ENCODE data around the gene ACBD6. TPM values are rescaled to one million over a fixed set of nuclear protein-coding genes. Genes with fewer than 3 reads are reported as not detected.

ACBD6 gene
- total and polyA plus RNA-seq, 2 donors (not counting 1 experiment from before 2014, with no cell fraction given): 52.9 to 80.9 TPM

DNA sequence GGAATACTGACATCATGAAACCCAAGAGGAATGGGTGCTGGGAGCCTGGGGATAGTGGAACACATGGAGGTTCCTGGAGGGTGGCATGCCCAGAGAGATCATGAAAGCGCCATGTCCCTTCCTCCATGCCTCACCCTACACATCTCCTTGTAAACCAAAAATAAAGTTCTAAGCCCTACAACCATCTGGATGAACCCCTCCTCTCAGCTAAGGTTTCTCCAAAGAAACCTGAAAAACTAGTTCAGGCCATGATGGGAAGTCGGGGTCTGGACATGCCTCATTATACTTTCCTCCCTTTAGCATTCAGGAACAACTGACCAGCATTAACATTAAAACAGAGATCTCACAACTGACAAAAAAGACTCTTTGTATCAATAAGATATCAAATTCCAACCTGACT, 68.5 kb downstream of the ACBD6 start:
- no peaks in the 10 kb centered on the region for H3K4me1 ChIP-seq (ENCODE audit: control insufficient read depth in 2 of 2, insufficient read depth in 2 of 2, low read length in 2 of 2)
- POLR2A ChIA-PET: no interaction called here
- no peaks in the 10 kb centered on the region for H3K9me3 Mint-ChIP-seq (ENCODE audit: insufficient read depth)
- H3K27ac Mint-ChIP-seq: no peak overlapping the region
- no peak overlapping the region for H3K9ac ChIP-seq (ENCODE audit: low read length)
- 79% methylated on average over 2 of the region's 2 CpGs for WGBS (ENCODE audit: insufficient coverage)
- H3K27me3 ChIP-seq (replicated peaks in 1 of 4; ENCODE audit: control extremely low read depth in 1 of 4, control insufficient read depth in 3 of 4, insufficient read depth in 4 of 4, low read length in 3 of 4): no peaks in the 10 kb centered on the region
- H3K36me3 ChIP-seq (replicated peaks in 1 of 2; ENCODE audit: control extremely low read depth in 1 of 2, control insufficient read depth in 1 of 2, extremely low read depth in 1 of 2, insufficient read depth in 2 of 2, low read length in 1 of 2): peaks cover 2 to 11% of the 10 kb centered on the region in 2 experiments
- no peak overlapping the region for H3K27ac ChIP-seq (ENCODE audit: low read length in 2 of 2)
- DNase-seq (no peak), ATAC-seq (ENCODE audit: low read depth) (no peak)
- CTCF ChIA-PET: no interaction called here
- peaks cover 7% of the 10 kb centered on the region for H4K20me1 ChIP-seq (ENCODE audit: control insufficient read depth, insufficient read depth, low read length, poor library complexity, severe bottlenecking)
- peaks cover 5% of the 10 kb centered on the region for H3K4me1 Mint-ChIP-seq
- no peak overlapping the region for H2AFZ ChIP-seq (ENCODE audit: insufficient read depth, low read depth, low read length, poor library complexity, severe bottlenecking)
- H3K4me3 ChIP-seq (ENCODE audit: control extremely low read depth in 1 of 5, extremely low read depth in 1 of 5, insufficient read depth in 1 of 5, low read depth in 2 of 5, low read length in 4 of 5): no peak overlapping the region
- intact Hi-C loops (cut with micrococcal nuclease): no loop called here
- H3K27me3 Mint-ChIP-seq: no peaks in the 10 kb centered on the region
- H3K79me2 ChIP-seq (ENCODE audit: control insufficient read depth, insufficient read depth, low read length): peaks cover 6% of the 10 kb centered on the region
- no peak overlapping the region for H3K4me2 ChIP-seq (replicated peaks; ENCODE audit: low read depth, low read length, poor library complexity, severe bottlenecking)
- no peak for TF ChIP-seq EZH2 (IDR thresholded peaks at IDR 0.05; ENCODE audit: borderline replicate concordance, insufficient read depth, low read depth, low read length, poor library complexity, severe bottlenecking)
- TF ChIP-seq, protein P1, sequence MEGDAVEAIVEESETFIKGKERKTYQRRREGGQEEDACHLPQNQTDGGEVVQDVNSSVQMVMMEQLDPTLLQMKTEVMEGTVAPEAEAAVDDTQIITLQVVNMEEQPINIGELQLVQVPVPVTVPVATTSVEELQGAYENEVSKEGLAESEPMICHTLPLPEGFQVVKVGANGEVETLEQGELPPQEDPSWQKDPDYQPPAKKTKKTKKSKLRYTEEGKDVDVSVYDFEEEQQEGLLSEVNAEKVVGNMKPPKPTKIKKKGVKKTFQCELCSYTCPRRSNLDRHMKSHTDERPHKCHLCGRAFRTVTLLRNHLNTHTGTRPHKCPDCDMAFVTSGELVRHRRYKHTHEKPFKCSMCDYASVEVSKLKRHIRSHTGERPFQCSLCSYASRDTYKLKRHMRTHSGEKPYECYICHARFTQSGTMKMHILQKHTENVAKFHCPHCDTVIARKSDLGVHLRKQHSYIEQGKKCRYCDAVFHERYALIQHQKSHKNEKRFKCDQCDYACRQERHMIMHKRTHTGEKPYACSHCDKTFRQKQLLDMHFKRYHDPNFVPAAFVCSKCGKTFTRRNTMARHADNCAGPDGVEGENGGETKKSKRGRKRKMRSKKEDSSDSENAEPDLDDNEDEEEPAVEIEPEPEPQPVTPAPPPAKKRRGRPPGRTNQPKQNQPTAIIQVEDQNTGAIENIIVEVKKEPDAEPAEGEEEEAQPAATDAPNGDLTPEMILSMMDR (IDR thresholded peaks at IDR 0.05): no peak
- peaks cover 0 to 3% (median 0%) of the 10 kb centered on the region in 3 donors for H3K9me3 ChIP-seq (ENCODE audit: control extremely low read depth in 1 of 3, control insufficient read depth in 2 of 3, insufficient read depth in 1 of 3, low read length in 2 of 3)
- no peak overlapping the region for H3K4me3 Mint-ChIP-seq

DNA sequence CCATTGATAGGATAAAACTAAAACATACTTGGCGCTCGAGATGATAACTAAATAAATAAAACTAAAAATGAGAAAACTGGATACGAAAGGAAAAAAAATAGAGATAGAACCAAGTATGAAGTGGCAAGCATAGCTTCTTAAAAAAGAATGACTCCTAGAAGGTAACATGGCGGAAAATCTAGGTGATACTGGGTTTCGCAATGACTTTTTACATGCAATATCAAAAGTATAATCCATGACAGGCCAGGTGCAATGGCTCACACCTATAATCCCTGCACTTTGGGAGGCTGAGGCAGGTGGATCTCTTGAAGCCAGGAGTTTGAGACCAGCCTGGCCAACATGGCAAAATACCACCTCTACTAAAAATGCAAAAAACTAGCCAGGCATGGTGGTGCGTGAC, 70.7 kb downstream of the ACBD6 start:
- Mint-ChIP-seq H3K27me3 (no peaks in the 10 kb centered on the region), H3K27ac (no peak overlapping the region), H3K4me3 (no peak overlapping the region), H3K4me1 (peaks cover 9% of the 10 kb centered on the region), H3K9me3 (ENCODE audit: insufficient read depth) (no peaks in the 10 kb centered on the region)
- H3K27me3 ChIP-seq (replicated peaks in 1 of 4; ENCODE audit: control extremely low read depth in 1 of 4, control insufficient read depth in 3 of 4, insufficient read depth in 4 of 4, low read length in 3 of 4): no peaks in the 10 kb centered on the region
- DNase-seq: no peak
- H3K4me1 ChIP-seq (ENCODE audit: control insufficient read depth in 2 of 2, insufficient read depth in 2 of 2, low read length in 2 of 2): no peaks in the 10 kb centered on the region
- intact Hi-C loops (cut with micrococcal nuclease): no loop called here
- H3K27ac ChIP-seq (ENCODE audit: low read length in 2 of 2): no peak overlapping the region
- ChIA-PET POLR2A (interaction anchor here (0.7 kb wide), 1 partner anchor 55 kb away, joined by 5 read pairs; no protein-coding TSS in a partner anchor), CTCF (no interaction called here)
- TF ChIP-seq, protein P1 (IDR thresholded peaks at IDR 0.05): no peak
- no peak for TF ChIP-seq EZH2 (IDR thresholded peaks at IDR 0.05; ENCODE audit: borderline replicate concordance, insufficient read depth, low read depth, low read length, poor library complexity, severe bottlenecking)
- H3K4me2 ChIP-seq (replicated peaks; ENCODE audit: low read depth, low read length, poor library complexity, severe bottlenecking): no peak overlapping the region
- no peak overlapping the region for H3K4me3 ChIP-seq (ENCODE audit: control extremely low read depth in 1 of 5, extremely low read depth in 1 of 5, insufficient read depth in 1 of 5, low read depth in 2 of 5, low read length in 4 of 5)
- H3K36me3 ChIP-seq (replicated peaks in 1 of 2; ENCODE audit: control extremely low read depth in 1 of 2, control insufficient read depth in 1 of 2, extremely low read depth in 1 of 2, insufficient read depth in 2 of 2, low read length in 1 of 2): peaks cover 0 to 11% of the 10 kb centered on the region in 2 experiments
- 100% methylated on average over 2 of the region's 6 CpGs for WGBS (ENCODE audit: insufficient coverage)
- peaks cover 6% of the 10 kb centered on the region for H3K79me2 ChIP-seq (ENCODE audit: control insufficient read depth, insufficient read depth, low read length)
- H3K9me3 ChIP-seq (ENCODE audit: control extremely low read depth in 1 of 3, control insufficient read depth in 2 of 3, insufficient read depth in 1 of 3, low read length in 2 of 3): peaks cover 0 to 3% (median 0%) of the 10 kb centered on the region in 3 donors
- ATAC-seq (ENCODE audit: low read depth): no peak
- H3K9ac ChIP-seq (ENCODE audit: low read length): no peak overlapping the region
- peaks cover 7% of the 10 kb centered on the region for H4K20me1 ChIP-seq (ENCODE audit: control insufficient read depth, insufficient read depth, low read length, poor library complexity, severe bottlenecking)
- no peak overlapping the region for H2AFZ ChIP-seq (ENCODE audit: insufficient read depth, low read depth, low read length, poor library complexity, severe bottlenecking)

All from B cell (primary cell).